Measurements from ENCODE around the gene AKNAD1. TPM values are rescaled to one million over a fixed set of nuclear protein-coding genes. Genes with fewer than 3 reads are reported as not detected.

The AKNAD1 gene
- total and polyA plus RNA-seq, 2 donors (not counting 1 experiment from before 2014, with no cell fraction given), result not detected

GRCh38 chr1:108803548-108803947, 53.3 kb downstream of the AKNAD1 start:
- Mint-ChIP-seq H3K27ac (no peak overlapping the region), H3K4me1 (no peaks in the 10 kb centered on the region), H3K4me3 (no peak overlapping the region), H3K9me3 (ENCODE audit: insufficient read depth) (no peaks in the 10 kb centered on the region), H3K27me3 (no peaks in the 10 kb centered on the region)
- no peaks in the 10 kb centered on the region for H3K27me3 ChIP-seq (replicated peaks in 1 of 4; ENCODE audit: control extremely low read depth in 1 of 4, control insufficient read depth in 3 of 4, insufficient read depth in 4 of 4, low read length in 3 of 4)
- H3K4me3 ChIP-seq (ENCODE audit: control extremely low read depth in 1 of 5, extremely low read depth in 1 of 5, insufficient read depth in 1 of 5, low read depth in 2 of 5, low read length in 4 of 5), result no peak overlapping the region
- ATAC-seq (ENCODE audit: low read depth) (no peak), DNase-seq (no peak)
- no peak overlapping the region for H3K9ac ChIP-seq (ENCODE audit: low read length)
- ChIA-PET CTCF (no interaction called here), POLR2A (no interaction called here)
- intact Hi-C loops (cut with micrococcal nuclease), result loop anchor here (10.0 kb wide), 1 partner anchor 91 kb away; no protein-coding TSS in a partner anchor
- no peaks in the 10 kb centered on the region for H3K4me1 ChIP-seq (ENCODE audit: control insufficient read depth in 2 of 2, insufficient read depth in 2 of 2, low read length in 2 of 2)
- H3K79me2 ChIP-seq (ENCODE audit: control insufficient read depth, insufficient read depth, low read length), result no peaks in the 10 kb centered on the region
- no peak for TF ChIP-seq EZH2 (IDR thresholded peaks at IDR 0.05; ENCODE audit: borderline replicate concordance, insufficient read depth, low read depth, low read length, poor library complexity, severe bottlenecking)
- TF ChIP-seq CTCF (IDR thresholded peaks at IDR 0.05), result no peak
- H3K36me3 ChIP-seq (replicated peaks in 1 of 2; ENCODE audit: control extremely low read depth in 1 of 2, control insufficient read depth in 1 of 2, extremely low read depth in 1 of 2, insufficient read depth in 2 of 2, low read length in 1 of 2), result peaks cover 8 to 51% of the 10 kb centered on the region in 2 experiments
- no peaks in the 10 kb centered on the region for H3K9me3 ChIP-seq (ENCODE audit: control extremely low read depth in 1 of 3, control insufficient read depth in 2 of 3, insufficient read depth in 1 of 3, low read length in 2 of 3)
- H4K20me1 ChIP-seq (ENCODE audit: control insufficient read depth, insufficient read depth, low read length, poor library complexity, severe bottlenecking), result no peaks in the 10 kb centered on the region
- no peak overlapping the region for H2AFZ ChIP-seq (ENCODE audit: insufficient read depth, low read depth, low read length, poor library complexity, severe bottlenecking)
- whole genome bisulfite sequencing (ENCODE audit: insufficient coverage), result 96% methylated on average over 11 of the region's 11 CpGs
- H3K4me2 ChIP-seq (replicated peaks; ENCODE audit: low read depth, low read length, poor library complexity, severe bottlenecking), result no peak overlapping the region
- H3K27ac ChIP-seq (ENCODE audit: low read length in 2 of 2), result no peak overlapping the region

GRCh38 chr1:108801101-108801500, 55.8 kb downstream of the AKNAD1 start:
- Mint-ChIP-seq H3K9me3 (ENCODE audit: insufficient read depth) (no peaks in the 10 kb centered on the region), H3K4me3 (no peak overlapping the region), H3K4me1 (no peaks in the 10 kb centered on the region), H3K27ac (no peak overlapping the region), H3K27me3 (no peaks in the 10 kb centered on the region)
- H3K36me3 ChIP-seq (replicated peaks in 1 of 2; ENCODE audit: control extremely low read depth in 1 of 2, control insufficient read depth in 1 of 2, extremely low read depth in 1 of 2, insufficient read depth in 2 of 2, low read length in 1 of 2), result peaks cover 6 to 49% of the 10 kb centered on the region in 2 experiments
- H4K20me1 ChIP-seq (ENCODE audit: control insufficient read depth, insufficient read depth, low read length, poor library complexity, severe bottlenecking), result no peaks in the 10 kb centered on the region
- no peaks in the 10 kb centered on the region for H3K27me3 ChIP-seq (replicated peaks in 1 of 4; ENCODE audit: control extremely low read depth in 1 of 4, control insufficient read depth in 3 of 4, insufficient read depth in 4 of 4, low read length in 3 of 4)
- ChIA-PET POLR2A (no interaction called here), CTCF (interaction anchor here (0.6 kb wide), 1 partner anchor 1980 kb away, joined by 3 read pairs; no protein-coding TSS in a partner anchor)
- H3K27ac ChIP-seq (ENCODE audit: low read length in 2 of 2), result no peak overlapping the region
- ATAC-seq (ENCODE audit: low read depth), result no peak
- no peaks in the 10 kb centered on the region for H3K4me1 ChIP-seq (ENCODE audit: control insufficient read depth in 2 of 2, insufficient read depth in 2 of 2, low read length in 2 of 2)
- H3K79me2 ChIP-seq (ENCODE audit: control insufficient read depth, insufficient read depth, low read length), result no peaks in the 10 kb centered on the region
- no peak overlapping the region for H3K9ac ChIP-seq (ENCODE audit: low read length)
- no peak overlapping the region for H3K4me3 ChIP-seq (ENCODE audit: control extremely low read depth in 1 of 5, extremely low read depth in 1 of 5, insufficient read depth in 1 of 5, low read depth in 2 of 5, low read length in 4 of 5)
- intact Hi-C loops (cut with micrococcal nuclease), result loop anchor here (10.0 kb wide), 1 partner anchor 94 kb away; no protein-coding TSS in a partner anchor
- H3K4me2 ChIP-seq (replicated peaks; ENCODE audit: low read depth, low read length, poor library complexity, severe bottlenecking), result no peak overlapping the region
- H2AFZ ChIP-seq (ENCODE audit: insufficient read depth, low read depth, low read length, poor library complexity, severe bottlenecking), result no peak overlapping the region
- DNase-seq, result no peak
- no peaks in the 10 kb centered on the region for H3K9me3 ChIP-seq (ENCODE audit: control extremely low read depth in 1 of 3, control insufficient read depth in 2 of 3, insufficient read depth in 1 of 3, low read length in 2 of 3)
- TF ChIP-seq CTCF (IDR thresholded peaks at IDR 0.05) (no peak), EZH2 (IDR thresholded peaks at IDR 0.05; ENCODE audit: borderline replicate concordance, insufficient read depth, low read depth, low read length, poor library complexity, severe bottlenecking) (no peak)
